SHP77 treated with DMSO at 0.1 percent for 48 hours (cell line): ENCODE results near the gene OR6V1.
"Not testable (repeated sequence)": the region's sequence is repeated elsewhere in the genome, so short reads cannot be mapped to it uniquely, and the experiment has no call there.

Source experiments
- DNase-seq: peaks from one replicate; lab custom pipeline; 2025; lab: John Stamatoyannopoulos, UW

Gene OR6V1

GRCh38 chr7:143042790-143043271, 9.3 kb upstream of the OR6V1 start:
- no peak for DNase-seq

GRCh38 chr7:143043391-143043790, 8.8 kb upstream of the OR6V1 start:
- no peak for DNase-seq

- DNase-seq, result no peak
These were observed 5.7 kb upstream of the OR6V1 start for GRCh38 chr7:143046426-143046851.

- no peak for DNase-seq
These were observed 4.8 kb upstream of the OR6V1 start for GRCh38 chr7:143047326-143047725.

GRCh38 chr7:143048827-143049226, 3.3 kb upstream of the OR6V1 start:
- no peak for DNase-seq

GRCh38 chr7:143049362-143049761, 2.8 kb upstream of the OR6V1 start:
- DNase-seq, result no peak

GRCh38 chr7:143050931-143051330, 1.2 kb upstream of the OR6V1 start:
- DNase-seq, result no peak

GRCh38 chr7:143054621-143055020, 2.5 kb downstream of the OR6V1 start:
- no peak for DNase-seq

- no peak for DNase-seq
These were observed 3.6 kb downstream of the OR6V1 start for GRCh38 chr7:143055754-143056153.

- DNase-seq, result no peak
These were observed 11.6 kb downstream of the OR6V1 start for GRCh38 chr7:143063741-143064140.

GRCh38 chr7:143068446-143068845, 16.3 kb downstream of the OR6V1 start:
- DNase-seq, result no peak

- no peak for DNase-seq
These were observed 17.9 kb downstream of the OR6V1 start for GRCh38 chr7:143069912-143070500.

GRCh38 chr7:143073556-143073955, 21.4 kb downstream of the OR6V1 start:
- no peak for DNase-seq

GRCh38 chr7:143074141-143074540, 22.0 kb downstream of the OR6V1 start:
- DNase-seq, result no peak

- no peak for DNase-seq
These were observed 33.0 kb downstream of the OR6V1 start for GRCh38 chr7:143085109-143085508.

GRCh38 chr7:143085610-143086009, 33.5 kb downstream of the OR6V1 start:
- not testable (repeated sequence) for DNase-seq

- DNase-seq, result not testable (repeated sequence)
These were observed 36.5 kb downstream of the OR6V1 start for GRCh38 chr7:143088549-143089231.

- no peak for DNase-seq
These were observed 44.0 kb downstream of the OR6V1 start for GRCh38 chr7:143096146-143096545.

- DNase-seq, result not testable (repeated sequence)
These were observed 47.4 kb downstream of the OR6V1 start for GRCh38 chr7:143099579-143099978.
